GM18907 (cell line): Measurements from ENCODE around the gene PAXX.
A peak's percentile ranks its signal among the peaks of the same experiment; 100 is the strongest.

Experiments used
- ATAC-seq: cut with Tn5 transposase; IDR thresholded peaks from one replicate; pipeline ENCODE4 v1.9.1; 2021; ENCODE audit warnings: mild to moderate bottlenecking, moderate library complexity; ENCODE audit not compliant: unreplicated experiment

Gene PAXX

GRCh38 chr9:136991993-136992818 lies at the start of gene PAXX:
PAXX (plus strand) TSS chr9:136992422; CDS start chr9:136992444, 22 bp downstream.
- ATAC-seq: peak; percentile 75

- ATAC-seq: no peak
Measured at GRCh38 chr9:136942881-136943230, 49.4 kb upstream of the PAXX start.

- ATAC-seq: peak; percentile 14
Measured at GRCh38 chr9:136943291-136944211, 48.7 kb upstream of the PAXX start.

- peak; percentile 34 for ATAC-seq
Measured at GRCh38 chr9:136944212-136944518, 48.1 kb upstream of the PAXX start.

- ATAC-seq: peak; percentile 70
Measured at GRCh38 chr9:136944519-136945332, 47.5 kb upstream of the PAXX start, which contains the start of the genes C8G and FBXW5. C8G (plus strand) TSS chr9:136945243; CDS start chr9:136945321, 78 bp downstream. FBXW5 (minus strand) TSS chr9:136944738; CDS start chr9:136944083, 655 bp downstream.

GRCh38 chr9:136945333-136946227 lies 46.6 kb upstream of the PAXX start:
- no peak for ATAC-seq

- no peak for ATAC-seq
Measured at GRCh38 chr9:136946228-136947027, 45.8 kb upstream of the PAXX start.

- ATAC-seq: no peak
Measured at GRCh38 chr9:136947028-136947891, 45.0 kb upstream of the PAXX start.

- no peak for ATAC-seq
Measured at GRCh38 chr9:136947955-136948510, 44.2 kb upstream of the PAXX start.

- ATAC-seq: no peak
Measured at GRCh38 chr9:136949239-136949816, 42.9 kb upstream of the PAXX start.

- ATAC-seq: peak; percentile 76
Measured at GRCh38 chr9:136949817-136950655, 42.2 kb upstream of the PAXX start.

GRCh38 chr9:136950656-136951276 lies 41.5 kb upstream of the PAXX start:
- no peak for ATAC-seq

GRCh38 chr9:136951541-136952320 lies 40.5 kb upstream of the PAXX start, which contains the start of gene LCN12:
LCN12 (plus strand) TSS chr9:136952273; CDS start chr9:136952328, 55 bp downstream.
- ATAC-seq: no peak

GRCh38 chr9:136952321-136952850 lies 39.8 kb upstream of the PAXX start:
- ATAC-seq: no peak
